ENCODE results near the gene APLP2.

The APLP2 gene

DNA sequence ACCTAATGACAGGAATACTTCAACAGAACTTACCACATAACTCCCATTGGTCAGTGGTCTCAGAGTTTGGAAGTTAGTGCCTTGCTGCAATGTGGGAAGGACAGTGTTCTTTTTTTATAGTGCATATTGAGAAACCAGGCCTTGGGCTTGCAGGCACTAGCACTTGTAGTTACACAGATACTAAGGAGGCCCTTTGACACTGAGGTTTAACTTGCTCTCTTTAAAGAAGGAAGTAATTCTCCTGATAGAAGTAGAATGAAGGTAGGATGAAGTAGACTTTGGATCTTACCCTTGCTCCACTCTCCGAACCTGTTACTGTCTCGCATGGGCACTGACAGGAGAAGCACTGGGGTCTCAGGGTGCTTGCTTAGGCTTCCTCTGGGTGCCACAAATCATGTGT, 58.9 kb downstream of the APLP2 start:
- no peak for DNase-seq
- in situ Hi-C loops (cut with HindIII; ENCODE audit: low pct_ligation_motif_present, low pct_unique_long_range_greater_than_20kb, low sequenced_read_pairs) = loop anchor here (25.0 kb wide), 1 partner anchor 191 kb away; no protein-coding TSS in a partner anchor

DNA sequence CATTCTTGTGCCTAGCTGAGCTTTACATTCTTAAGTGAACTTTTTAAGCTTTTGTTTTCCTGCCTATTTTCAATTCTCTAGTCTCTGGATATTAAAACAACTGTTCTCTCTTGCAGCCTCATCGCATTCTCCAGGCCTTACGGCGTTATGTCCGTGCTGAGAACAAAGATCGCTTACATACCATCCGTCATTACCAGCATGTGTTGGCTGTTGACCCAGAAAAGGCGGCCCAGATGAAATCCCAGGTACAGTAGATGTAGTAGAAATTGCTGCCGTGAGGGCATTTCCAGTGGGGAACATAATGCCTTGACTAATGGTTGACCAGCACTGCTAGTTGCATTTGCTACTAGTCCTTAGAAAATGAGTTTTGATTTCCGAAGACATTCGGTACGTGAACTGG, 60.2 kb downstream of the APLP2 start:
- no peak for DNase-seq
- in situ Hi-C loops (cut with HindIII; ENCODE audit: low pct_ligation_motif_present, low pct_unique_long_range_greater_than_20kb, low sequenced_read_pairs) = loop anchor here (25.0 kb wide), 1 partner anchor 193 kb away; no protein-coding TSS in a partner anchor

DNA sequence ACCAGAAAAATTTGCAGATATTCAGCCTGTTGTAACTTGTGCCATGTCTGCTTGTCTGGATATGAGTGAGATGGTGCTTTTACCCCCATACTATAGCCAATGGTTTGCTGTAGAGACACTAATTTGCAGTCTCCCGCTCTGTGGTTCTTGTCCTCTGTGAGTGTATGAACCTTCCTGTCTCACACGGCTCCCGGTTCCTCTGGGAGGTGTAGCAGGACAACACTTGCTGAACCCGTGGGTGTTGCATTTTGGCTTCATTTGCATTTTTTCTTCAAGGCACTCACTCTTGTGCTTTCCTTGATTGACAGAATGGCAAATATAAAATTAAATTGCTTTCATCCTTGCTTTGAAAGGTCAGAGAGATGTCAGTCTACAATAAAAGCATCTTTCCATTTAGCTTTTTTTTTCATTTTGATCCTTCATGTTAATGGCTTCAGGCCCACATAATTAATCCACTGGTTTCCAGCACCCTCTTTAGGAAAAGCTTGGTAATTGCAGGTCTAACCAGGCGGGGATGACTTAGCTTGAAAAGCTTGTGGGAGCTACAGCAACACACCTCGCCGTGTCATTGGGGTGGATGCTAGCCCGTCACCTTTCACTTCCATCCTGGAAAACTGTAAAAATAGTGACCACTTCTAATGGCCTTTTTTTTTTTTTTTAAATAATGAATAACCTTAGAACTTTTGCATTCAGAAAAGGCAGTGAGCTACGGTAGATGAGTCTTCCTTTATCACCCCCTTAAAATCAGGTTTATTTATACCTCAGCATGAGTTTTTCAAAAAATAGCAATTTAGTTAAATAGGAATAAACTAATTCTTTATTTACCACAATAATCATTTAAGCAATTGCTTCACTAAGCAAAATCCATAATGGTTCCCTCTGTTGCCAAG, 62.5 kb downstream of the APLP2 start:
- in situ Hi-C loops (cut with HindIII; ENCODE audit: low pct_ligation_motif_present, low pct_unique_long_range_greater_than_20kb, low sequenced_read_pairs) = loop anchor here (25.0 kb wide), 1 partner anchor 195 kb away; no protein-coding TSS in a partner anchor
- peak; percentile 64 for DNase-seq

- no peak for DNase-seq
- in situ Hi-C loops (cut with HindIII; ENCODE audit: low pct_ligation_motif_present, low pct_unique_long_range_greater_than_20kb, low sequenced_read_pairs) = loop anchor here (25.0 kb wide), 1 partner anchor 196 kb away; no protein-coding TSS in a partner anchor
These were observed 64.0 kb downstream of the APLP2 start for GRCh38 chr11:130133716-130134115.

- DNase-seq = no peak
- in situ Hi-C loops (cut with HindIII; ENCODE audit: low pct_ligation_motif_present, low pct_unique_long_range_greater_than_20kb, low sequenced_read_pairs) = loop anchor here (25.0 kb wide), 1 partner anchor 199 kb away; no protein-coding TSS in a partner anchor
These were observed 66.4 kb downstream of the APLP2 start for GRCh38 chr11:130136107-130136506.

- DNase-seq = no peak
- in situ Hi-C loops (cut with HindIII; ENCODE audit: low pct_ligation_motif_present, low pct_unique_long_range_greater_than_20kb, low sequenced_read_pairs) = loop anchor here (25.0 kb wide), 1 partner anchor 201 kb away; no protein-coding TSS in a partner anchor
These were observed 68.3 kb downstream of the APLP2 start for GRCh38 chr11:130137999-130138398.

- in situ Hi-C loops (cut with HindIII; ENCODE audit: low pct_ligation_motif_present, low pct_unique_long_range_greater_than_20kb, low sequenced_read_pairs) = loop anchor here (25.0 kb wide), 1 partner anchor 202 kb away; no protein-coding TSS in a partner anchor
- no peak for DNase-seq
These were observed 69.7 kb downstream of the APLP2 start for GRCh38 chr11:130139401-130139800.

DNA sequence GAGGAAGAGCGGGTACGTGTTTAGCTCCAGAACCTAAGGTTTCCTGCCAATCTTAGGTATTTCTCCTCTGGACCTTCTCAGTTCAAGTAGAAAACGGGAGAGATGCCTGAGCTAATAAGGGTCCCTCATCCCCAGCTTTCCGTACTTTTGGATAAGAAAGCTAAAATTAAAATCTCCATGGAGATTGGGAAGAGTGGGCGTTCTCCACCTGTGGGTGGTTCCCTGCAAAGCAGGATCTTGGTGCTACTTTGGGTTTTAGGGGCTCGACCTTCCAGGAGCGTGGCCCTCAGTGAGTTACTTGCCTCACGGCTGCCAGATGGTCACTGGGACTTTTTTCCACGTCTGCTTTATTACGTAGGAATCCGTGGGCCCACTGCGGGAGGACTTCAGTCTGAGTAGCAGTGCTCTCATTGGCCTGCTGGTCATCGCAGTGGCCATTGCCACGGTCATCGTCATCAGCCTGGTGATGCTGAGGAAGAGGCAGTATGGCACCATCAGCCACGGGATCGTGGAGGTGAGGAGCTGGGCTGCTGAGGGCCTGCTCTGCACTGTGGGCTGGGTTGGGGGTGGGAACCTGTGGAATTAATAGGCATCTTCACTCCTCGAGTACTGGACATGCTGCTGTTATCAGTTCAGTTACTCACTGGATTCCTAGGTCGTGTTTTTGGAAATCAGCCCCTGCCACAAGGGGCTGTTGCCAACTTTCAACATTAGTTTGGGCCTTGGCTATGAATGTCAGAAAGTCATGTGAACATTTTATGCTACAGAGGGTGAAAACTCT, 72.1 kb downstream of the APLP2 start:
- in situ Hi-C loops (cut with HindIII; ENCODE audit: low pct_ligation_motif_present, low pct_unique_long_range_greater_than_20kb, low sequenced_read_pairs) = loop anchor here (25.0 kb wide), 1 partner anchor 204 kb away; no protein-coding TSS in a partner anchor

DNA sequence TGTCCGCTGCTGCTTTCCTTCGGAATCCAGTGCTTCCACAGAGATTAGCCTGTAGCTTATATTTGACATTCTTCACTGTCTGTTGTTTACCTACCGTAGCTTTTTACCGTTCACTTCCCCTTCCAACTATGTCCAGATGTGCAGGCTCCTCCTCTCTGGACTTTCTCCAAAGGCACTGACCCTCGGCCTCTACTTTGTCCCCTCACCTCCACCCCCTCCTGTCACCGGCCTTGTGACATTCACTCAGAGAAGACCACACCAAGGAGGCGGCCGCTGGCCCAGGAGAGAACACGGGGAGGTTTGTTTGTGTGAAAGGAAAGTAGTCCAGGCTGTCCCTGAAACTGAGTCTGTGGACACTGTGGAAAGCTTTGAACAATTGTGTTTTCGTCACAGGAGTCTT, 74.4 kb downstream of the APLP2 start:
- in situ Hi-C loops (cut with HindIII; ENCODE audit: low pct_ligation_motif_present, low pct_unique_long_range_greater_than_20kb, low sequenced_read_pairs) = loop anchor here (25.0 kb wide), 1 partner anchor 207 kb away; no protein-coding TSS in a partner anchor
- DNase-seq = no peak

More for the DNA sequence above, 72.1 kb downstream of the APLP2 start:
- DNase-seq = no peak

DNA sequence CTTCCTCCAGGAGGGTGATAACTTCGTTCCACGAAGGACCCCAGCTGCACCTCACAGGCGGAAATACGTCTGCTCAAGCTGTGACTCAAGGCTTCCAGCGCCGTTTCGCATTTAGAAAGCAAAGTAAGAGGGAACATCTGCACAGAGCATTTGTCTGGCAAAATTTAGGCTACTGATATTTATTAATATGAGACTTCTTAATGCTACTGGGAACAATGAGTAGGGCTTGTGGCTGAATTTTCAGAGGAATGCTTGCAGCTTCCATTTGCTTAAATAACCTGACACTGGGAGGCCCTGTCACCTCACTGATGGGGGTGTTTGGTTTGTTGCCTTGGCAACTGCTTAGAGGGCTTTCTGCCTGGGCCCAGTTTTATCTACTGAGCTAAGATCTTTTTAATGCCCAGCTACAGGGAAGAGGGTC, 75.2 kb downstream of the APLP2 start:
- in situ Hi-C loops (cut with HindIII; ENCODE audit: low pct_ligation_motif_present, low pct_unique_long_range_greater_than_20kb, low sequenced_read_pairs) = loop anchor here (25.0 kb wide), 1 partner anchor 208 kb away; no protein-coding TSS in a partner anchor
- no peak for DNase-seq

GRCh38 chr11:130145311-130145812, 75.7 kb downstream of the APLP2 start:
- DNase-seq = no peak
- in situ Hi-C loops (cut with HindIII; ENCODE audit: low pct_ligation_motif_present, low pct_unique_long_range_greater_than_20kb, low sequenced_read_pairs) = loop anchor here (25.0 kb wide), 1 partner anchor 208 kb away; no protein-coding TSS in a partner anchor

GRCh38 chr11:130145975-130146776, 76.5 kb downstream of the APLP2 start:
- in situ Hi-C loops (cut with HindIII; ENCODE audit: low pct_ligation_motif_present, low pct_unique_long_range_greater_than_20kb, low sequenced_read_pairs) = loop anchor here (25.0 kb wide), 1 partner anchor 209 kb away; no protein-coding TSS in a partner anchor
- DNase-seq = peak; percentile 48

DNA sequence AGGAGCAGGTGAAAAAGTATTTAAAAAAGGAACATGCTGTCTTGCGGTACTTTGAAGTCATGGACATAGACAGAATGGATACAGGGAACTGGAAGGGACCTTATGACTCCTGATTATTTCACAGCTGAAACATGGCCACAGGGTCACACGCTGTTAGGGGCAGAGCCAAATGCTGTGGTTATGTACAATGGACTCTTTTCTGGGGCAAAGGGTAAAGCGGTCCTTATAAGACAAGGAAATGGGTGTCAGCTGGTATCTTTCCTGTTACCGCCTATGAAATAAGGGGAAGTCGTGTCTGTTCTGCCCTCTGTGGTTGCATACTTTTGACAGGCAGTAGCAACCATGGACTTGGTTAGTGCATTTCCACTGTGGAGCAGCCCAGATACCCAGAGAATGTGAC, 77.1 kb downstream of the APLP2 start:
- no peak for DNase-seq
- in situ Hi-C loops (cut with HindIII; ENCODE audit: low pct_ligation_motif_present, low pct_unique_long_range_greater_than_20kb, low sequenced_read_pairs) = loop anchor here (25.0 kb wide), 1 partner anchor 209 kb away; no protein-coding TSS in a partner anchor

DNA sequence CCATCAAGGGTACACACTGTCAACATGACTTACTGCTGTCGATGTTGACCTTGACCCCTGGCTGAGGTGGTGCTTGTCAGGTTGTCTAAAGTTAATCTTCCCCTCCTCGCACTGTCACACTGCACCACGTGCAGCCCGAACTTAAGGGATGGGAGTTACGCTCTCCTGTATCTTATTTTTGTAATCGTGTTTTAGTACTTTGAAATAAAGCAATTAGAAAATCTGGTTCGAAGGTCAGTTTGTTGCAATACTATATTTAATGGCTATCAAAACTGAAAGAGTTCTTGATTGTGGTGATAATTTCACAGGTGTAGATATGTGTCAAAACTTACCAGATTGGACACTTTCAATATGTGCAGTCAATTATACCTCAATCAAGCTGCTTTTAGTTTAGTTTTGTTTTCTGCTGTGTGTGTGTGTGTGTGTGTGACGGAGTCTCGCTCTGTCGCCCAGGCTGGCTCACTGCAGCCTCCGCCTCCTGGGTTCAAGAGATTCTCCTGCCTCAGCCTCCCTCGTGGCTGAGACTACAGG, 79.2 kb downstream of the APLP2 start:
- no peak for DNase-seq
- in situ Hi-C loops (cut with HindIII; ENCODE audit: low pct_ligation_motif_present, low pct_unique_long_range_greater_than_20kb, low sequenced_read_pairs) = loop anchor here (25.0 kb wide), 1 partner anchor 212 kb away; no protein-coding TSS in a partner anchor

DNA sequence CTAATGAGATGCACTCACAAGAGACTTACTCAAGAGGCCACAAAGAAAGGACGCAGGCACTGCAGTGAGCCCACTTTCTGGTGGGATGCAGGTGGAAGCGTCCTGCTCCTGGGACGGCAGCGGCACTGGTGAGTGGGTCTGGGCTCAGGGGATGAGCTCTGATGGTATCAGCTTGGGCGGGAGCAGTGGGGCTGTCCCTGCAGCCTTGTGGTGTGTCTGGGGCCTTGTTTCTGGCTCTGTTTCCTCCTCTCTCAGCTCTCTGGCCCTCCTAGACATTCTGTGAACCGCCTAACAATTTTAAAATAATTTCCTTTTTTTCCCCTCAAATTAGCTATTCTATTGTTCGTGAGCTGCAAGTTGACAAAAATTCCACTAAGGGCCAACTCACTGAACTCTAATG, 81.1 kb downstream of the APLP2 start:
- DNase-seq = no peak
- in situ Hi-C loops (cut with HindIII; ENCODE audit: low pct_ligation_motif_present, low pct_unique_long_range_greater_than_20kb, low sequenced_read_pairs) = no loop called here

GRCh38 chr11:130151196-130151595, 81.5 kb downstream of the APLP2 start:
- DNase-seq = no peak
- in situ Hi-C loops (cut with HindIII; ENCODE audit: low pct_ligation_motif_present, low pct_unique_long_range_greater_than_20kb, low sequenced_read_pairs) = no loop called here

All from ACHN (cell line).